Cardiac ventricle fibroblast (primary cell): ENCODE measurements around the gene TAS2R50. TPM values are rescaled to one million over a fixed set of nuclear protein-coding genes. Genes with fewer than 3 reads are reported as not detected.

Experiments
- total RNA-seq: library from RNA; depleted of rRNA; stranded (reverse); fragments of >200 nt; gene quantifications from 2 replicates; pipeline ENCODE4 v1.2.3, GENCODE V29; 2015

TAS2R50 gene, protein sequence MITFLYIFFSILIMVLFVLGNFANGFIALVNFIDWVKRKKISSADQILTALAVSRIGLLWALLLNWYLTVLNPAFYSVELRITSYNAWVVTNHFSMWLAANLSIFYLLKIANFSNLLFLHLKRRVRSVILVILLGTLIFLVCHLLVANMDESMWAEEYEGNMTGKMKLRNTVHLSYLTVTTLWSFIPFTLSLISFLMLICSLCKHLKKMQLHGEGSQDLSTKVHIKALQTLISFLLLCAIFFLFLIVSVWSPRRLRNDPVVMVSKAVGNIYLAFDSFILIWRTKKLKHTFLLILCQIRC
- total RNA-seq, result 2.1 and 2.7 TPM in 2 replicates

GRCh38 chr12:10986812-10987211 is at the start of gene TAS2R50:
Gene TAS2R50 (minus strand): TSS chr12:10986912. CDS start chr12:10986860, 52 bp downstream.

GRCh38 chr12:11031307-11031706 is 44.6 kb upstream of the TAS2R50 start, which contains the start of gene TAS2R31:
Gene TAS2R31 (minus strand): TSS chr12:11031407. CDS start chr12:11031335, 72 bp downstream.

GRCh38 chr12:11022520-11022919 is 35.8 kb upstream of the TAS2R50 start, which contains the start of gene TAS2R19:
Gene TAS2R19 (minus strand): TSS chr12:11022620. CDS start chr12:11022571, 49 bp downstream.

DNA sequence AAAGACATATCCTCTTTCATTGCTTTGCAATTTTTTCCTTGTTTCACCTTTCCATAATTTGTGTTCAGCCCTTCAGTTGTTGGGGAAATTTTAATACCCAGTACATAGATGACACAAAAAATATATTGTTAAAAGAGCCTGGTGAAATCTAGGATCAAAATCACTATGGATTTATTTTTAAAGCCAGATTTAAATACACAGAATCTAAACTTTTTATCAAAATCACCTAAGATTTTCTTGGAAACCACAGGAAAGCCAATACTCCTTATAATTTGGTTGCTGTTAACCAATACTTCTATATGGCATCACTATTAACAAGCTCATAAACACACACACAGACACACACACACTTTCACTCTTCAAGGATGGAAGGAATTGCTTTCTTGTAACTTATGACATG is 11.5 kb upstream of the TAS2R50 start, which contains the start of gene TAS2R20:
Gene TAS2R20 (minus strand): TSS at position 101 of the 400 bp plus-strand sequence. CDS start 429 bp downstream, outside the sequence.

DNA sequence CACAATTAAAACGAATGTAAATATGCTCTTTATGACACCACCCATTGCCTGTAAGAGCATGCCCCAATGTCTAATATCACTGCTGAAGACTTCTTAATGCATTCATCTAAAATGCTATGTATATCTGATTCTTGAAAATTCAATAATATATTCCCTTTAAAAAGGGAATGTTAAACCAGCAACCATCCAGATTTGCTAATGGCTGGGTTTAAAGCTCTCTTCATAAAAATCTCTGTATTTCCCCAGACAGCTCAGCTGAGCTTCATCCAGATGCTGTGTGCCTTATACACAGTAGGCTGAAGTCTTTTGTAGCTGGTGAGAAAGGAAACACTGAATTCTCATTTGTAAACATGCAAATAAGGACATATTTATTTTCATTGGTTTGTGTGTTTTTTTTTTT is 47.5 kb downstream of the TAS2R50 start, which contains the start of gene TAS2R14:
Gene TAS2R14 (minus strand): TSS at position 101 of the 400 bp plus-strand sequence. CDS start 56 bp downstream, at position 45.

Other genes starting within 250 kb of the TAS2R50 start
- not detected in 2 replicates for gene TAS2R7, start 184.3 kb downstream of the TAS2R50 start, total RNA-seq
- not detected in 2 replicates for gene TAS2R8, start 179.6 kb downstream of the TAS2R50 start, total RNA-seq
- gene TAS2R9, start 176.7 kb downstream of the TAS2R50 start, total RNA-seq, result not detected in 2 replicates
- gene TAS2R10, start 160.6 kb downstream of the TAS2R50 start, total RNA-seq, result 1.9 TPM in 1 of 2 replicates, not detected in the other
- gene PRR4, start 137.4 kb downstream of the TAS2R50 start, total RNA-seq, result not detected in 2 replicates
- 3.9 and 12.4 TPM in 2 replicates for gene PRH1, start 102.7 kb downstream of the TAS2R50 start, total RNA-seq
- 0.15 and 0.37 TPM in 2 replicates for gene TAS2R13, start 77.3 kb downstream of the TAS2R50 start, total RNA-seq
- 1.1 TPM in 1 of 2 replicates, not detected in the other for gene PRH2, start 57.7 kb downstream of the TAS2R50 start, total RNA-seq
- 0.98 and 1.6 TPM in 2 replicates for gene TAS2R14, start 47.6 kb downstream of the TAS2R50 start, total RNA-seq
- 0.62 and 1.0 TPM in 2 replicates for gene TAS2R20, start 11.4 kb upstream of the TAS2R50 start, total RNA-seq
- gene TAS2R19, start 35.7 kb upstream of the TAS2R50 start, total RNA-seq, result 0.94 and 0.98 TPM in 2 replicates
- gene TAS2R31, start 44.5 kb upstream of the TAS2R50 start, total RNA-seq, result 0.44 and 2.4 TPM in 2 replicates
- 1.5 TPM in 1 of 2 replicates, not detected in the other for gene TAS2R46, start 75.4 kb upstream of the TAS2R50 start, total RNA-seq
- not detected in 2 replicates for gene TAS2R43, start 105.4 kb upstream of the TAS2R50 start, total RNA-seq
- gene TAS2R30, start 147.7 kb upstream of the TAS2R50 start, total RNA-seq, result 0.59 and 1.8 TPM in 2 replicates
- gene SMIM10L1, start 184.3 kb upstream of the TAS2R50 start, total RNA-seq, result 6.4 and 7.7 TPM in 2 replicates
- not detected in 2 replicates for gene TAS2R42, start 200.0 kb upstream of the TAS2R50 start, total RNA-seq